Stimulated activated CD4-positive, alpha-beta T cell treated with anti-CD3 and anti-CD28 coated beads, Interleukin-1b, Interleukin-23, amount 100 ng/mL, for 1 hour (primary cell): ENCODE results near the gene CERS6.

ENCODE experiments used
- DNase-seq, 2 donors: peaks; one replicate each; pipeline ENCODE4 v3.0.0-alpha.2; 2020; ENCODE audit warnings: low read depth in 2 of 2

Gene CERS6

GRCh38 chr2:168441214-168441872, 14.7 kb upstream of the CERS6 start:
- DNase-seq: no peak

- no peak for DNase-seq
These were observed 12.3 kb upstream of the CERS6 start for GRCh38 chr2:168443818-168444217.

GRCh38 chr2:168445960-168446359, 10.1 kb upstream of the CERS6 start:
- DNase-seq: no peak

GRCh38 chr2:168448980-168449379, 7.1 kb upstream of the CERS6 start:
- no peak for DNase-seq

- no peak for DNase-seq
These were observed 6.7 kb upstream of the CERS6 start for GRCh38 chr2:168449419-168449818.

- DNase-seq: no peak
These were observed 5.9 kb upstream of the CERS6 start for GRCh38 chr2:168450171-168450570.

DNA sequence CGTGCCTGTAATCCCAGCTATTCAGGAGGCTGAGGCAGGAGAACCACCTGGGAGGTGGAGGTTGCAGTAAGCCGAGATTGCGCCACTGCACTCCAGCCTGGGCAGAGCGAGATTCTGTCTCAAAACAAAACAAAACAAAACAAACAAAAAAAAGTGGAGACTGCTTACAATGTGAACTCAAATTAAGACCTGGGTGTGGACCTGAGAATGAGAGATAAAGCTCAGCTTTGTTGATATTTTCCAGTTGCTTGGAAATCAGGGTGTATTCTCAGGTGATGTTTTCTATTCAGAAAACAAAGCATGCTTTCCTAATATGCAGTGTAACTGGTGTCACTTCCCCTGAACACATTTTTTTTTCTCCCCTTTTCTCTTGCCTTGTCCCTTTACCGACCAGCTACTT, 5.3 kb upstream of the CERS6 start:
- no peak for DNase-seq

GRCh38 chr2:168452781-168453180, 3.3 kb upstream of the CERS6 start:
- no peak for DNase-seq

DNA sequence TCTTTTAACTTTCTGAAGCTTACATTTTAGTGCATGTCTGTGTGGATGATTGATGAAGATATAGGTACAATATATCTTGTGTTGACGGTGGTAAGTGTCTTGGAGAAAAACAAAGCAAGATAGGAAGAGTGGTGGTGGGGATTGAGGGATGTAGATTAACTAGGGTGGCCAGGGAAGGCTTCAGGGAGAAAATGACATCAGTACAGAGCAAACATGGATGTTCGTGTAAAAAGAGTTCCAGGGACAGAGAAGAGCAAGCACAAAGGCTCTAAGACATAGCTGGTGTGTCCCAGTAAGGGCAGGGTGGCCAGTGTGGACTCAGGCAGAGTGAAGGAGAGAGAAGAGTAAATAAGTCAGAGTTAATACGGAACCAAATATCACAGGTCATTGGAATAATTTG, 2.7 kb upstream of the CERS6 start:
- DNase-seq: no peak

DNA sequence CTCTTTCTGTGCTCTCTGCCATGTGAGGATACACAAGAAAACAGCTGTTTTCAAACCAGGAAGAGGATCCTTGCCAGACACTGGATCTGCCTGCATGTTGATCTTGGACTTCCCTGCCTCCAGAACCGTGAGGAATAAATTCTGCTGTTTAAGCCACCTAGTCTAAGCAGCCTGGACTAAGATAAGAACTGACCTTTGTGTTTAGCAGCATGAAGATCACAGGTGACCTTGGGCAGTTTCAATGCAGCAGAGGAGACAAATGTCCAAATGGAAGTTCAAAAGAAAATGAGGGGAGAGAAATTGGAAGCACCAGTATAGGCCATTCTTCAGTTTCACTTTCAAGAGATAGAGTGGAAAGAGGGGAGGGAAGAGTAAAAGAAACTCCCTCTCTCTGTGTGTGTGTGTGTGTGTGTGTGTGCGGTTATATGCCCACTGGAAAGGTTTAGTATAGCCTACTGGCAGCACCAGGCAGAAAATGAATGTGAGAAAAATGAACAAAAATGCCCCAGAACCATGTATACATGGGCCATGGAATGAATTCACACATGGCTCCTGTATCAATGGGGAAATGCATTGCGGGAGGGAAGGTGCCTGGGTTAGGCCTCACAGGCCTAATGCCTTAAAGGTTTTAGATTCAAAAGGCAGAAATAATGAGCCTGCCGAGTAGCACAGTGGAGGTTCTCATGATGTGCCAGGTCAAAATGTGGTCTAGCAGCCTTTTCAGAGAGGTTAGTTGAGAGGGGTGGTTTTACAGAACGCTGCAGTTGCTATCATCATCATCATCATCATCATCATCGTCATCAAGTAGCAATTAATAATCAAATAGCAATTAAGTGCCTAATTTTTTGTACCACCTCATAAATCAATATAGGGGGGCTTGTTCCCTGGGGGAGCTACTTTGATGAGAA, 1.1 kb upstream of the CERS6 start:
- DNase-seq: no peak

GRCh38 chr2:168456521-168457189, 583 bp downstream of the CERS6 start:
- peak in 1 of 2 donors; percentile 11 for DNase-seq

GRCh38 chr2:168457190-168457895, 1.3 kb downstream of the CERS6 start:
- DNase-seq: no peak

- no peak for DNase-seq
These were observed 2.1 kb downstream of the CERS6 start for GRCh38 chr2:168458139-168458538.

DNA sequence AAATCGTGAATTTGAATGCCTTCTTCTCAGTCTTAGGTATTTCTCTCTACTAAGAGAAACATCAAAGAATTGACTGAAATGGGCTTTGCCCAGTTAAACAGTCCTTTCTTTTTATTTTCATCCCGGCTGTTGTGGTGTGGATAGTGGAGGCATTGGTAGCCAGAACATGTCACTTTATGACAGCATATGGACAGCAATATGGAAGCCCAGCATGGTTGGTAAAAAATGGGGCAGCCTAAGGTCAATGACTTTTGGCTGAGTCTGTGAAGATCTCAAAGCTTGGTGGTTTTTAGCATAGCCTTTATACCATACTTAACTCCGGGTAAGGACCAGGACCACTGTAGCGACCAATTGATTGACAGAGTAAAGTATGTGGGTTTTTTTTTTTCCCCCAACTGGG, 3.2 kb downstream of the CERS6 start:
- DNase-seq: no peak

GRCh38 chr2:168460571-168460970, 4.5 kb downstream of the CERS6 start:
- DNase-seq: no peak

DNA sequence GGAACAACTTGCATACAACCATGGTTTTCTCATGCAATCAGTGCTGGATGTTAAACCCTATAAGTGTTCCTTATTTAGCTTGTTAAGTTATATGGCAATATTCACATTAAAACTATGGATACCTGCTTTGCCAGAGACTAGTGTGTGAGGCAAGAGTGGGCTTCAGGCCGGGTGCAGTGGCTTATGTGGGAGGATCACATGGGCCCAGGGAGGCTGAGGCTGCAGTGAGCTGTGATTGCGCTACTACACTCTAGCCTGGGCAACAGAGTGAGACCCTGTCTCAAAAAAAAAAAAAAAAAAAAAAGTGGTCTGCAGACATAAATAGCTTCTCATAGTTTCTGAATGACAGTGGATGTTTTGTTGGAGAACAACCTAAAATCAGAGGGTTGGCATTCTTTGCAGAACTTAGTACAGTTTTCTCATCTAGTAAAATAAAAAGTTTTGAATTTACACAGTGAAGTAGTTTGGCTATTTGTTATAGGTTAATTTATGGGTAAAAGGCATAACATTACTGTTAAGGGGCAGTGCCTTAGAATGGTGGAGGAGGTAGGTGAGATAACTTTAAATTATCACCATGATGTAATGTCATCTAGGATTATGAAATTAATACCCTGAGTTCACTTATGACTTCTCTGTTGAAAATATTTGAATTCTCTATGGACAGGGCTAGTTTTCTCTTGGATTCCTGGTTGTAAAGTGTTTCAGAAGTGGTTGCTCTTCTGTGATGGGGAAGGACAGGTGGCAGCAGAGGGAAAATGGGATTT, 5.3 kb downstream of the CERS6 start:
- no peak for DNase-seq

- DNase-seq: no peak
These were observed 5.9 kb downstream of the CERS6 start for GRCh38 chr2:168461942-168462331.

DNA sequence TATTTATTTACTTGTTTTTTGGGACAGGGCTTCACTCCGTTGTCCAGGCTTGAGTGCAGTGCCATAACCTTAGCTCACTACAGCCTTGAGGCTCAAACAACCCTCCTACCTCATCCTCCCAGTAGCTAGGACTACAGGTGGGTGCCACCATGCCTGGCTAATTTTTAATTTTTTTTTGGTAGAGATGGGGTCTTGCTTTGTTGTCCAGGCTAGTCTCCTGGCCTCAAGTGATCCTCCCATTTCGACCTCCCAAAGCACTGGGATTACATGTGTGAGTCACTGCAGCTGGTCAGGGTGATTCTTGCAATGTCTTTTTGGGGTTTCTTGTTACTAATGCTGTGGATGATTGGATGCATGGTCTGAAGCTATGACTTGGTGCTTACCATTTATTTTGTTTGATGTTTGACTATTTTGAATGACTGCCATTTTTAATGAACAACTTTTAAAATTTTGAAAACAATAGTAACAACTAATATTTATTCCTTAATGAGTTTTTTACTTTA, 6.5 kb downstream of the CERS6 start:
- DNase-seq: no peak

- no peak for DNase-seq
These were observed 9.5 kb downstream of the CERS6 start for GRCh38 chr2:168465594-168465993.

GRCh38 chr2:168466190-168466737, 10.2 kb downstream of the CERS6 start:
- DNase-seq: no peak
